VCaP (cell line): ENCODE results near the gene AP3D1.

Source experiments
- H3K27ac ChIP-seq: fragments of 450-650 bp; 2 replicates; pipeline ENCODE4 v1.5.1; 2017
- TF ChIP-seq, protein P1 (sequence below): fragments of 450-650 bp; conservative IDR thresholded peaks from 2 replicates; pipeline ENCODE4 v1.5.1; 2017; ENCODE audit warnings: mild to moderate bottlenecking, moderate library complexity

AP3D1 gene

DNA sequence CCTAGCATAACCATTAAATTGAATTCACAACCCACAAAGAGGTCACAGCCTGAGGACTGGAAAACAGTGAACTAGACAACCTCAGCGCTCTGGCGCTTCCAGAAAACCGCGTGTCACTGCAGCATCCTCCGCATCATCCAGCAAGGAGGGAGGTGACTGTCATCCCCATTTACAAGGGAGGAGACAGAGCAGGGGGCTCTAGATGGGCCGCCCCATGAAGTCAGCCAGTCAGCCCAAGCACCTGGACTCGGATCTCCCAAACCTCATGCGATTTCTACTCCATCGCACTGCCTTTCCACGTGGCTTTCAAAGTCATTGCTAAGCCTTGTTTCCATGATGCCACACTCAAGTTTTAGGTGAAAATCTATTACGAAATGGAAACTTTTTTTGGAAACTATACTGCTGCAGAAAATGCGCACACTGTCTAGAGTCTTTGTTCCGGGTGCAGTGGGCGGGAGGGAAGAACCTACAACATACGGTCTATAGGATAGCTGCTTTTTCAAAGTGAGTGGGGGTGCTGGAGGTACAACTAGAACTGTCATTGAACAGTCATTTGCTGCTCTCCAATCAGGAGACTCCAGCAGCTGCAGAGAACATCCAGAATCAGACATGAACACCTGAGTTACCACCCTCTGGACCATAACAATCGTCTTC lies 2.8 kb downstream of the AP3D1 start:
- peak overlapping the region; percentile 94; the same call in 1 of the 2 replicates for H3K27ac ChIP-seq
- TF ChIP-seq, protein P1, sequence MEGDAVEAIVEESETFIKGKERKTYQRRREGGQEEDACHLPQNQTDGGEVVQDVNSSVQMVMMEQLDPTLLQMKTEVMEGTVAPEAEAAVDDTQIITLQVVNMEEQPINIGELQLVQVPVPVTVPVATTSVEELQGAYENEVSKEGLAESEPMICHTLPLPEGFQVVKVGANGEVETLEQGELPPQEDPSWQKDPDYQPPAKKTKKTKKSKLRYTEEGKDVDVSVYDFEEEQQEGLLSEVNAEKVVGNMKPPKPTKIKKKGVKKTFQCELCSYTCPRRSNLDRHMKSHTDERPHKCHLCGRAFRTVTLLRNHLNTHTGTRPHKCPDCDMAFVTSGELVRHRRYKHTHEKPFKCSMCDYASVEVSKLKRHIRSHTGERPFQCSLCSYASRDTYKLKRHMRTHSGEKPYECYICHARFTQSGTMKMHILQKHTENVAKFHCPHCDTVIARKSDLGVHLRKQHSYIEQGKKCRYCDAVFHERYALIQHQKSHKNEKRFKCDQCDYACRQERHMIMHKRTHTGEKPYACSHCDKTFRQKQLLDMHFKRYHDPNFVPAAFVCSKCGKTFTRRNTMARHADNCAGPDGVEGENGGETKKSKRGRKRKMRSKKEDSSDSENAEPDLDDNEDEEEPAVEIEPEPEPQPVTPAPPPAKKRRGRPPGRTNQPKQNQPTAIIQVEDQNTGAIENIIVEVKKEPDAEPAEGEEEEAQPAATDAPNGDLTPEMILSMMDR, result no peak

DNA sequence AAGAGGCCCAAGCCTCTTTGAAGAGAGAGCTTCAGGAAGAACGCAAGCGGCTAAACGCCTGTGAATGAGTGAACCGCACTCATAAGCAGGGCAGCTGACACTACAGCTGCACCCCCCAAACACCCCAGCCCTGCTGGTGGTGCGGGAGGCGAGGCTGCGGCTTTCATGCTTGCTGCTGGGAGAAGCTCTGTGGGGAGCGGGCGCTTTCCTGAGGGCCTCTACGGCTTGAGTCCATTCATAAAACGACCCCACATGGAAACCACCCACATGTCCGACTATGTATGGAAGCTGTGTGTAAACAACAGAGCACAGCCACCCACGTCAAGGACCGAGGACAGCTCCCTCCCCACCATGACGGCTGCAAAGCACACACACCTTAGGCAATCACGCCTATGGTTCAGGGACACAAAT lies 5.5 kb downstream of the AP3D1 start:
- TF ChIP-seq, protein P1, result no peak
- H3K27ac ChIP-seq, result peak overlapping the region; percentile 15; the same call in 1 of the 2 replicates

DNA sequence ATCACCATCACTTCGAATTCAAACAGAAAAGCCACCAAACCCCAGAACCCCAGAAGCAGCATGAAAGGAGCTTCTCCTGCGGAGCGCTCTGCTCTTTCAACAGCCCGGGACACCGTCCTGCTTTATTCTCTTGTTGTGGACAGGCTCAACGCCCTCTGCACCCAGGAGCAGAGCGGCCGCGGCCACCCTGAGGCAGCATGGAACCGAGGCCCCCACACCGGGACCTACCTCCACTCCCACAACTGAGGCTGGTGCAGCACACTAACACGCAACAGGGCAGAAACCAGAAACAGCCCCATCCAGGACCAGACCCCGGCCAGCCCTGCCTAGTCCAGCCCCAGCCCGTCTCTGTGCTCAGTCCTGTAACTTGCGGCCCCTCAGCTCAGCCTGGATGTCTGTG lies 7.2 kb downstream of the AP3D1 start:
- H3K27ac ChIP-seq, result no peak overlapping the region
- TF ChIP-seq, protein P1, result no peak

DNA sequence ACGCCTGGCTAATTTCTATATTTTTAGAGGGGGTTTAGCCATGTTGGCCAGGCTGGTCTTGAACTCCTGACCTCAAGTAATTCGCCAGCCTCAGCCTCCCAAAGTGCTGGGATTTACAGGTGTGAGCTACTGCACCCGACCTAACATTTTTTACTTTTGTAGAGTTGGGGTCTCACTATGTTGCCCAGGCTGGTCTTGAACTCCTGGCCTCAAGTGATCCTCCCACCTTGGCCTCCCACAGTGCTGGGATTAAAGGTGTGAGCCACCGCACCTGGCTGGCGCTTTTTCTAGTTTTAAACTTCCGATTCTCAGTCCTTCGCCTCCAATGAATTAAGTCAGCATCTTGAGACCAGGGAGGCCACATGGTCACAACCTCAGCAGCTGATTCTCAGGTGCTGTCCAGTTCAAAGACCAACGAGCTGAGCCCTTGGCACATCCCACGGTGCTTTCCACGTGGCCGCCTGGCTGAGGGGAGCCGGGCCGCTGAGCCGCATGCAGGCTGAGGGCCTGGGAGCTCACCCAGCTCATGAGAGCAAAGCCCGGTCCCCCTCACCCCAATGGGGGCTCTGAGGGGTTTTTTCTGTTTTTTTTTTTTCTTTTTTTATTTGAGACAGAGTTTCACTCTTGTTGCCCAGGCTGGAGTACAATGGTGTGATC lies 9.1 kb downstream of the AP3D1 start:
- H3K27ac ChIP-seq, result no peak overlapping the region
- TF ChIP-seq, protein P1, result no peak

DNA sequence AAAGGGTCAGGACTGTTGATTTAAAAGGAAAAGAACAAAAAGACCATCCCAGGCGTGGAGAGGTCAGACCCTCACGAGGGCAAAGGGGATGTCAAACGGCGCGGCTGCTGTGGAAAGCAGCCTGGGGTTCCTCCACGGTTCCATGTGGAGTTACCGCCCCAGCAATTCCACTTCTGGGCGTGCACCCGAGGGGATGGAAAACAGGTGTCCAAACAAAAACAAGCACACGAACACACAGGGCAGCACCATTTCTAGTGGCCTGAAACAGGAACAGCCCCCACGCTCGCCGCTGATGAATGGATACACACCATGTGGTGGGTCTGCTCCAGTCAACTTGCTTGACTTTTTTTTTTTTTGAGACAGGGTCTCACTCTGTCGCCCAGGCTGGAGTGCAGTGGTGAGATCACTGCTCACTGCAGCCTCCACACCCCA lies 11.2 kb downstream of the AP3D1 start:
- TF ChIP-seq, protein P1, result no peak
- H3K27ac ChIP-seq, result no peak overlapping the region

DNA sequence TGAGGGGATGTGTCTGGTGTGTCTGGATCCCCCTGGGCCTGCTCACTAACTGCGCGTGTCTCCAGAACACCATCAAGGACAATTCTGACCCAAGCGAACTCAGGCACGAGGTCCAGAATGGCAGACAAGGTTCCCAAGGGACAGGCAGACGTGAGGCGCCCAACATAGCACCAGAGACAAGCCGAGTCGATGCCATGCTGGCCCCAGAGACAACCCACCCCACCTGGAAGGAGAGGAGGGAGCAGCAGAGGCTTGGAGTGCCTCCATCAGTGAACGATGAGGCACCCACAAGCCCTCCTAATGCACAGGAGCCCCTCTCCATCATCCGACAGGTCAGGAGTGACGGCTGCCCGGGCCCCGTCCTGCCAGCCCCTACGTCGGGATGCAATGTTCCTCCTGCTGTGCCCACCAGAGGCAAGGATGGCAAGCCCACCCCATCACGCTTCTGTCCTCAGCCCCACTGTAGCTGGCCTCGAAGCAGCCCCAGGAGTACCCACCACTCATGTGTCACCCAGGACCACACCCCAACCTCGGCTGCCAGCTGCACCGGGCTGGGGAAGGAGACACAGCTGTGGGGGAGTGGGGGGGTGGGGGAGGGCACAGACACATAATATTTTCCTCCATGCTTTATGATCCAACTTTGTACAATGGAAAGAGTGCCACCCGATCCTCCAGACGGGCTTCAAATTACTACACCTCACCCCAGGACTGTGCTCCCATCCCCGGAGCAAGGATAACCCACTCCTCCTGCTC lies 11.8 kb downstream of the AP3D1 start:
- H3K27ac ChIP-seq, result no peak overlapping the region
- TF ChIP-seq, protein P1, result no peak

DNA sequence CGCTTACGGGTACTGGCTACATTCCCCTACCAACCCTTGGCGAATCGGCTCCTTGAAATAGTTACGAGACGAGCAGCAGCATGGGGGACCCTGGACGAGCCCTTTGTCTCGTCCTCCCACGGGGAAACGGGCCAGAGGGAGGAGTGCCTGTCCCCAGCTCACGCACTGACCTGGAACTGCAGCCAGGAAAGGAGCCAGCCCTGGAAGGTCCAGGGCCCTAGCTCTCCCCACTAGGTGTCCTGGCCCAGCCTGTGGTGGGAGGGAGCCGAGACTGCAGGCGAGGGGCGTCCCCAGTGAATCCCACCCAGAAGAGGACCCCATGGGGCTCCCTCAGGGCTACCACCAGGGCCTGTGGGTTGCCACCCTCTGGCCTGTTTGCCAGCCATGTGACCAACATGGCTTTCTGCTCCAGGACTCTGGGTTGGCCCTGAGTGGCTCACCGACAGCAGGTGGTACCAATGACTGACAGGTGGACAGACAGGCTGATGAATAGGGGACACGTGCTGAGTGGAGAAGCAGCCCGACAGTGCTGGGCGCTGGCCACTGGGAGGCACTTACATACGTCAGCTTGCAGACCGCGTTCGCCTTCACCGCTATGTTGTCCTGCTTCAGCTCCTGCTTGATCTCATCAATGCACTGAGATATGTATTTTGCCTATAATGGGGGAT lies 13.2 kb downstream of the AP3D1 start:
- TF ChIP-seq, protein P1, result no peak
- H3K27ac ChIP-seq, result no peak overlapping the region
